Ishikawa (cell line): ENCODE data around the gene USP46.

ENCODE experiments used
- CEBPB ChIP-seq: IDR thresholded peaks from 2 replicates; pipeline ENCODE4 v1.6.1; 2012
- CREB1 ChIP-seq: IDR thresholded peaks from 2 replicates; pipeline ENCODE4 v1.6.1; 2012; ENCODE audit warnings: low read depth
- EGR1 ChIP-seq: IDR thresholded peaks from 2 replicates; pipeline ENCODE4 v1.6.1; 2012
- EP300 ChIP-seq: IDR thresholded peaks from 2 replicates; pipeline ENCODE4 v1.6.1; 2012; ENCODE audit warnings: borderline replicate concordance
- FOXM1 ChIP-seq: IDR thresholded peaks from 2 replicates; pipeline ENCODE4 v1.6.1; 2012; ENCODE audit warnings: low read depth, borderline replicate concordance
- MAX ChIP-seq: IDR thresholded peaks from 2 replicates; pipeline ENCODE4 v1.6.1; 2012
- NFIC ChIP-seq: IDR thresholded peaks from 2 replicates; pipeline ENCODE4 v1.6.1; 2012
- RAD21 ChIP-seq: IDR thresholded peaks from 2 replicates; pipeline ENCODE4 v1.6.1; 2012; ENCODE audit warnings: low read depth
- TAF1 ChIP-seq: IDR thresholded peaks from 2 replicates; pipeline ENCODE4 v1.6.1; 2012; ENCODE audit warnings: low read depth, mild to moderate bottlenecking
- TCF12 ChIP-seq: IDR thresholded peaks from 2 replicates; pipeline ENCODE4 v1.6.1; 2012; ENCODE audit warnings: low read depth
- TEAD4 ChIP-seq: IDR thresholded peaks from 2 replicates; pipeline ENCODE4 v1.6.1; 2012
- USF1 ChIP-seq: IDR thresholded peaks from 2 replicates; pipeline ENCODE4 v1.6.1; 2012
- YY1 ChIP-seq: IDR thresholded peaks from 2 replicates; pipeline ENCODE4 v1.6.1; 2012; ENCODE audit warnings: low read depth
- ZBTB7A ChIP-seq: IDR thresholded peaks from 2 replicates; pipeline ENCODE4 v1.6.1; 2012; ENCODE audit warnings: low read depth
- TF ChIP-seq, protein P1 (sequence below): IDR thresholded peaks from 2 replicates; pipeline ENCODE4 v1.6.1; 2012; ENCODE audit warnings: low read depth, mild to moderate bottlenecking

The USP46 gene

DNA sequence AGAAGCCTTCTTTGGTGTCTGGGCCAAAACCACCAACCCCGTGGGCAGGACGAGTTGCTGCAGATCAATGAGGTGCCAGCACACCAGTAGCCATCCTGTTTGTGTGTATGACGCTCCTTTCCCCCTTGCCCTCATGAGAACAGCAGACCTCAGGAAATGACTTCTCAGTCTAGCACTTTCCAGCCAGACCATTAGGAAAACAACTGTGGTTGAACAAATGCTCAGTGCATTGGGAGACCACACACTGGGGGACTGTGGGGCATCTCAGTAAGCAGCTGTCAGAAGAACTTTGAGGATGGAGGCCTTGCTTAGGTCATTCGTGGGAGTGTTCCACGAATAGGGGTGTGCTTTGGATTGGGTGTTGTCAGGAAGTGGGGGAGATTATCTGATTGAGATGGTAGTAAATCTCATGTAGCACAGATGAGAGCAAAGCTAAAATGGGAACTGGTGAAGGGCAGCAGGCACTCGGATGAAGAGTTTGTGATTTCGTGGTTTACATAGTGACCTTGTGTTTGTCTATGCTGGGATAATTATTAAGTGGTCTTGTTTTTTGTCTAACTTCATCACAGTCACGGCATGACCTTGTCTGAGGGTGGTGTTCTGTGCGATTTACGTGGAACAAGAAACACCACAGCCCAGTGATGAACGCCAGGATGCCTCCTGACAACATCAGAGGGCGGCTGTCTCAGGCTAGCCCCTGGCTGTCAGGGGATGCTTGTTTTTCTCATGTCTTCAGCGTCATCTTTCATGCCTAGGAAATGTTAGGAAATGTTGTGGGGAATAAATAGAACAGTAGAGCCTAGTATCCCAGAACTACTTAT lies 70.1 kb downstream of the USP46 start:
- TF ChIP-seq TAF1 (no peak), EP300 (no peak), ZBTB7A (no peak), RAD21 (no peak), CREB1 (no peak), FOXM1 (no peak), YY1 (no peak), TEAD4 (no peak), NFIC (no peak), USF1 (no peak)
- TF ChIP-seq, protein P1, sequence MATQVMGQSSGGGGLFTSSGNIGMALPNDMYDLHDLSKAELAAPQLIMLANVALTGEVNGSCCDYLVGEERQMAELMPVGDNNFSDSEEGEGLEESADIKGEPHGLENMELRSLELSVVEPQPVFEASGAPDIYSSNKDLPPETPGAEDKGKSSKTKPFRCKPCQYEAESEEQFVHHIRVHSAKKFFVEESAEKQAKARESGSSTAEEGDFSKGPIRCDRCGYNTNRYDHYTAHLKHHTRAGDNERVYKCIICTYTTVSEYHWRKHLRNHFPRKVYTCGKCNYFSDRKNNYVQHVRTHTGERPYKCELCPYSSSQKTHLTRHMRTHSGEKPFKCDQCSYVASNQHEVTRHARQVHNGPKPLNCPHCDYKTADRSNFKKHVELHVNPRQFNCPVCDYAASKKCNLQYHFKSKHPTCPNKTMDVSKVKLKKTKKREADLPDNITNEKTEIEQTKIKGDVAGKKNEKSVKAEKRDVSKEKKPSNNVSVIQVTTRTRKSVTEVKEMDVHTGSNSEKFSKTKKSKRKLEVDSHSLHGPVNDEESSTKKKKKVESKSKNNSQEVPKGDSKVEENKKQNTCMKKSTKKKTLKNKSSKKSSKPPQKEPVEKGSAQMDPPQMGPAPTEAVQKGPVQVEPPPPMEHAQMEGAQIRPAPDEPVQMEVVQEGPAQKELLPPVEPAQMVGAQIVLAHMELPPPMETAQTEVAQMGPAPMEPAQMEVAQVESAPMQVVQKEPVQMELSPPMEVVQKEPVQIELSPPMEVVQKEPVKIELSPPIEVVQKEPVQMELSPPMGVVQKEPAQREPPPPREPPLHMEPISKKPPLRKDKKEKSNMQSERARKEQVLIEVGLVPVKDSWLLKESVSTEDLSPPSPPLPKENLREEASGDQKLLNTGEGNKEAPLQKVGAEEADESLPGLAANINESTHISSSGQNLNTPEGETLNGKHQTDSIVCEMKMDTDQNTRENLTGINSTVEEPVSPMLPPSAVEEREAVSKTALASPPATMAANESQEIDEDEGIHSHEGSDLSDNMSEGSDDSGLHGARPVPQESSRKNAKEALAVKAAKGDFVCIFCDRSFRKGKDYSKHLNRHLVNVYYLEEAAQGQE, result no peak

DNA sequence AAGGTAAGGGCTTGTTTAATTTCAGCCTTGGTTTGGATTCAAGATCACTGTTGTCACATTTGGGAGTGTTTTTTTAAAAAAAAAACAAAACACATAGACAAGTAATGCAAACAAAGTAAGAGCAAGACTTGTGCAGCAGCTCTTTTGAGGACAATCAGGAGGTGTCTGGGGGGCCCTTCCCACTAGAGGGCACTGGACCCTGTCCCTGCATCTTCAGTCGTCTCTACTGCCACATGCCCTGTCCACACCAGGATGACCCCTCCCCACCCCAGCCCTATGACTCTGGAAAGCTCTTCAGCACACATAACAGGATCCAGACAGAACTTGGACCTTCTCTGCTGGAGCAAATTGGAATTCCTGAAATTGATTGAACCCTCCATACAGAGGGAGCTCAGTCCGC lies 71.0 kb downstream of the USP46 start:
- TF ChIP-seq RAD21 (peak; percentile 55), TCF12 (no peak)

- TF ChIP-seq TAF1 (no peak), FOXM1 (no peak), ZBTB7A (no peak), EP300 (no peak), NFIC (no peak), TEAD4 (no peak), MAX (no peak), CEBPB (no peak)
- TF ChIP-seq, protein P1, result no peak
Observed at GRCh38 chr4:52586069-52586468, 73.0 kb downstream of the USP46 start.

GRCh38 chr4:52585379-52585778 lies 73.7 kb downstream of the USP46 start:
- TF ChIP-seq CEBPB, result no peak
- TF ChIP-seq TEAD4, result no peak

DNA sequence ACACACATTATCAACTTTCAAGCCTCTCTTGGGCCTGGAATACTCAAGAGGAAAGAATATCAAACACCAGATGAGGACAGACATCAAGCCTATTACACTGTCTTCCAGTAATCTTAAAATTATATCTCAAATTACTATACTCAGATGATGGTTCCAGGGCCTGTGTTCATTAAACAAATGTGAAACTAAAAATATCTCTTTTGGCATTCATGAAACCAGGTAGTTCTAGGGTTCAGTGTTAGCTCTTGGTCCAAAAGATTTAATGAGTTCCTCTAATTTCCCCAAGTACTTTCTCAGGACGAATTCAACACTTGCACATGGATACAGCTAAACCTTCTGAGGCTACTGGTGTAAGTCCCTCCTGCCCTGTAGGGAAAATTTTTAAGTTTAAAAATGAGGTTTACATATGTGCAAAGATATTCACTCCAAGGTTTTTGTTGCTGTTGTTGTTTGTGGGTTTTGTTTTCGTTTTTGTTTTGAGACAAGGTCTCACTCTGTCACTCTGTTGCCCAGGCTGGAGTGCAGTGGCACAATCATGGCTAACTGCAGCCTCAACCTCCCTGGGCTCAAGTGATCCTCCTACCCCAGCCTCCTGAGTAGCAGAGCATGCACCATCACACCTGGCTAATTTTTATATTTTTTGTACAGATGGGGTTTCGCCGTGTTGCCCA lies 79.4 kb downstream of the USP46 start:
- TF ChIP-seq RAD21, result no peak
- TF ChIP-seq YY1, result no peak
- no peak for TF ChIP-seq TEAD4
- no peak for TF ChIP-seq CEBPB
- no peak for TF ChIP-seq EP300
- TF ChIP-seq ZBTB7A, result no peak

DNA sequence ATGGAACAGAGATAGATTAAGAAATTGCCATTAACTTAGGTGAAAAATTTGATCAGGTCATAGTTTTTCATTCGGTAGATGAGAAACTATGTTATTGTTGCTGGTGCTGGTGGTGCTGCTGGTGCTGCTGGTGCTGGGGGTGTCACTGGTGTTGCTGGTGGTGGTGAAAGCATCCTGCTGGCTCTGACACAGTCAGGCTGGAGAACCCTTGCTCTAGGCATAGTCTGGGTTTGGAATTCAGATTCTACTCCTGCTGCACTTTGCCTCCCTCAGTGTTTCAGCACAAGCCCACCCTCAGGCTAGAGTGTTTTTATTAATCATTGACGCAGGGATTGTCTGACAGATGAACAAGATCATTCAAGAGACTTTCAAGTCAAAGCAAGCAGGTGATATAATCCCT lies 80.2 kb downstream of the USP46 start:
- TF ChIP-seq NFIC (no peak), CEBPB (no peak), YY1 (no peak), MAX (no peak)

DNA sequence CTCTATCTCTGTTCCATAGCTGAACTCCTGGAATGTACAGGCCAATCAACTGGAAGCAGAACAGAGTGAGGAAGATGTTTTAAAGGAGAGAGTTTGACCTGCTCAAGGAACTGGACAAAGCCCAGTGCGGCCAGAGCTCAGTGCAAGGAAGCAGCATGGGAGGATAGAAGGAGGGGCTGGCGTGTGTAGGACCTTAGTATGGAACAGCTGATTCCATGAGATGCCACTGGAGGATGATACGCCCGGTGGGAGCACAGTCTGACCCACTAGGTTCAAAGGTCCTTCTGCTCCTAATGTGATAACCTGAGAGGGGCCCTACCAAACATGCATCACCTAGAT lies 81.5 kb downstream of the USP46 start:
- TF ChIP-seq EP300 (no peak), RAD21 (no peak), FOXM1 (no peak), NFIC (no peak), CEBPB (no peak), TEAD4 (no peak), USF1 (no peak), YY1 (no peak), MAX (no peak), TAF1 (no peak), ZBTB7A (no peak), TCF12 (no peak), CREB1 (no peak), EGR1 (no peak)
- TF ChIP-seq, protein P1, result no peak
